ENCODE data around the gene PHF12. TPM values are rescaled to one million over a fixed set of nuclear protein-coding genes. Genes with fewer than 3 reads are reported as not detected.

PHF12 gene
- total and polyA plus RNA-seq, 10 of the 15 experiments (the other 5 are each of a cell fraction or from before 2014, with no cell fraction given) = 1.3 to 43.9 (median 19.2) TPM

DNA sequence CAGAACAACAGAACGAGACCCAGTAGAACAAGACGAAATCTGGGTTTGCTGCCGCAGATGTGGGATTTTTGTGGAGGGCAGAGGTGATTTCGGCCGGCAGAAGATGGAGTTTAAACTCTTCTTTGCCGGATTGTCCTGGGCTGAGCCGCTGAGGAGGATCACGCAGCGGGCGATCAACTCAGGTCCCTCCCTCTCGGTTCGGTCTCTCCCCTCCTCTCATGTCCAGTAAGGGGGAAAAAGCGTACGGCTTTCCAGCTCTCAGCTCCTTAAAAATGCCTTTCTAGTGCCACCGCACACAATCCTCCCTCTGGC is 2.5 kb downstream of the PHF12 start:
- in situ Hi-C loops (cut with MboI) (no loop called here), intact Hi-C loops (cut with micrococcal nuclease; ENCODE audit: unreplicated experiment) (no loop called here)
- Histone ChIP-seq H2AFZ (ENCODE audit: control insufficient read depth, low read depth, low read length) (no peak overlapping the region), H3K9me3 (replicated peaks; ENCODE audit: control insufficient read depth, insufficient read depth, low read length) (no peaks in the 10 kb centered on the region), H4K20me1 (ENCODE audit: control insufficient read depth, insufficient read depth) (no peaks in the 10 kb centered on the region), H3K79me2 (ENCODE audit: control insufficient read depth, insufficient read depth, low read length) (peaks cover 72% of the 10 kb centered on the region), H3K4me3 (peak overlapping the region; percentile 92), H3K4me2 (ENCODE audit: control insufficient read depth, insufficient read depth) (peak overlapping the region; percentile 81), H3K27me3 (replicated peaks in 1 of 2; ENCODE audit: control insufficient read depth in 2 of 2, insufficient read depth in 2 of 2, low read length in 1 of 2) (no peaks in the 10 kb centered on the region), H3K9ac (ENCODE audit: control insufficient read depth, insufficient read depth, low read length) (peak overlapping the region; percentile 85), H3K4me1 (ENCODE audit: control insufficient read depth, insufficient read depth, low read length) (peaks cover 17% of the 10 kb centered on the region), H3K27ac (ENCODE audit: control insufficient read depth, insufficient read depth) (peak overlapping the region; percentile 64), H3K36me3 (ENCODE audit: control insufficient read depth in 2 of 2, insufficient read depth in 2 of 2, low read length in 1 of 2) (no peaks in the 10 kb centered on the region; a peak in 2 of 4 replicates)
- ChIA-PET RAD21 (ENCODE audit: unreplicated experiment) (interaction anchor here (2.3 to 2.9 kb wide), 2 partner anchors 49 to 222 kb away, joined by 21 to 27 read pairs; partner anchors contain the start of genes FLOT2 and TLCD1), POLR2A (interaction anchor here (1.1 to 2.9 kb wide), 7 partner anchors 51 to 304 kb away, joined by 4 to 19 read pairs (median 7); partner anchors contain the start of genes BLTP2, FLOT2, NEK8 and RPL23A), SMC1A (ENCODE audit: uncharacterized antibody, unreplicated experiment) (interaction anchor here (1.0 to 3.0 kb wide), 8 partner anchors 12 to 210 kb away, joined by 3 to 11 read pairs (median 6); partner anchors contain the start of gene FLOT2), CTCF (interaction anchor here (1.3 to 3.8 kb wide), 8 partner anchors 11 to 222 kb away, joined by 4 to 22 read pairs (median 7); partner anchors contain the start of genes DHRS13 and TLCD1)
- WGBS (ENCODE audit: insufficient coverage, insufficient replicate concordance, low lambda C conversion rate, missing lambda C conversion rate) = under 1% methylated on average over 15 of the region's 15 CpGs
- TF ChIP-seq CBX5 (IDR thresholded peaks at IDR 0.05; ENCODE audit: low read depth) = no peak
- TF ChIP-seq, protein P1, sequence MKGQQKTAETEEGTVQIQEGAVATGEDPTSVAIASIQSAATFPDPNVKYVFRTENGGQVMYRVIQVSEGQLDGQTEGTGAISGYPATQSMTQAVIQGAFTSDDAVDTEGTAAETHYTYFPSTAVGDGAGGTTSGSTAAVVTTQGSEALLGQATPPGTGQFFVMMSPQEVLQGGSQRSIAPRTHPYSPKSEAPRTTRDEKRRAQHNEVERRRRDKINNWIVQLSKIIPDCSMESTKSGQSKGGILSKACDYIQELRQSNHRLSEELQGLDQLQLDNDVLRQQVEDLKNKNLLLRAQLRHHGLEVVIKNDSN (IDR thresholded peaks at IDR 0.05; ENCODE audit: borderline replicate concordance, extremely low read length, insufficient read depth, low read depth, low read length) = no peak
- TF ChIP-seq RFX5 (IDR thresholded peaks at IDR 0.05; ENCODE audit: low read depth, low read length) = no peak
- TF ChIP-seq YY1 (IDR thresholded peaks at IDR 0.05; ENCODE audit: low read depth, low read length) = no peak
- TF ChIP-seq TCF3 (IDR thresholded peaks at IDR 0.05; ENCODE audit: borderline replicate concordance, insufficient read depth, low read depth, low read length) = no peak
- TF ChIP-seq, protein P2, sequence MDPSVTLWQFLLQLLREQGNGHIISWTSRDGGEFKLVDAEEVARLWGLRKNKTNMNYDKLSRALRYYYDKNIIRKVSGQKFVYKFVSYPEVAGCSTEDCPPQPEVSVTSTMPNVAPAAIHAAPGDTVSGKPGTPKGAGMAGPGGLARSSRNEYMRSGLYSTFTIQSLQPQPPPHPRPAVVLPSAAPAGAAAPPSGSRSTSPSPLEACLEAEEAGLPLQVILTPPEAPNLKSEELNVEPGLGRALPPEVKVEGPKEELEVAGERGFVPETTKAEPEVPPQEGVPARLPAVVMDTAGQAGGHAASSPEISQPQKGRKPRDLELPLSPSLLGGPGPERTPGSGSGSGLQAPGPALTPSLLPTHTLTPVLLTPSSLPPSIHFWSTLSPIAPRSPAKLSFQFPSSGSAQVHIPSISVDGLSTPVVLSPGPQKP (IDR thresholded peaks at IDR 0.05; ENCODE audit: low read depth, low read length) = no peak
- TF ChIP-seq NR2C1 (IDR thresholded peaks at IDR 0.05) = no peak
- no peak for TF ChIP-seq CTCF (IDR thresholded peaks at IDR 0.05 in 2 of 3, conservative IDR thresholded peaks at IDR 0.05 in 1 of 3; ENCODE audit: control insufficient read depth in 2 of 3, extremely low read depth in 1 of 3, insufficient read depth in 1 of 3, low read depth in 3 of 3, low read length in 3 of 3)
- no peak for TF ChIP-seq MEF2B (IDR thresholded peaks at IDR 0.05; ENCODE audit: partially characterized antibody, poor library complexity, severe bottlenecking)
- TF ChIP-seq, protein P3, sequence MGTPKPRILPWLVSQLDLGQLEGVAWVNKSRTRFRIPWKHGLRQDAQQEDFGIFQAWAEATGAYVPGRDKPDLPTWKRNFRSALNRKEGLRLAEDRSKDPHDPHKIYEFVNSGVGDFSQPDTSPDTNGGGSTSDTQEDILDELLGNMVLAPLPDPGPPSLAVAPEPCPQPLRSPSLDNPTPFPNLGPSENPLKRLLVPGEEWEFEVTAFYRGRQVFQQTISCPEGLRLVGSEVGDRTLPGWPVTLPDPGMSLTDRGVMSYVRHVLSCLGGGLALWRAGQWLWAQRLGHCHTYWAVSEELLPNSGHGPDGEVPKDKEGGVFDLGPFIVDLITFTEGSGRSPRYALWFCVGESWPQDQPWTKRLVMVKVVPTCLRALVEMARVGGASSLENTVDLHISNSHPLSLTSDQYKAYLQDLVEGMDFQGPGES (IDR thresholded peaks at IDR 0.05) = no peak
- TF ChIP-seq ZZZ3 (IDR thresholded peaks at IDR 0.05; ENCODE audit: control insufficient read depth, insufficient read length, low read depth) = no peak
- no peak for TF ChIP-seq SMAD1 (IDR thresholded peaks at IDR 0.05; ENCODE audit: low read depth, partially characterized antibody)
- no peak for TF ChIP-seq DPF2 (IDR thresholded peaks at IDR 0.05)
- TF ChIP-seq NFYA (IDR thresholded peaks at IDR 0.05; ENCODE audit: borderline replicate concordance, low read depth, low read length) = no peak
- BruUV-seq (replicated peaks) = TSS peak; percentile 49
- no peak for DNase-seq (ENCODE audit: low read depth, low spot score)
- FAIRE-seq = no peak
- ATAC-seq = no peak

Data from GM12878 (cell line).